ENCODE results near the gene CYTH4.
A peak's percentile ranks its signal among the peaks of the same experiment; 100 is the strongest.

The CYTH4 gene

GRCh38 chr22:37308385-37309200 lies 26.3 kb downstream of the CYTH4 start:
- H3K36me3 Mint-ChIP-seq (ENCODE audit: insufficient read depth): peaks cover 63% of the 10 kb centered on the region
- H3K27me3 Mint-ChIP-seq: no peaks in the 10 kb centered on the region
- DNase-seq (no peak), ATAC-seq (replicated peaks) (no peak)
- peaks cover 75 to 78% of the 10 kb centered on the region in 2 donors for H3K4me1 Mint-ChIP-seq (ENCODE audit: low read depth in 2 of 2)
- H3K27ac Mint-ChIP-seq: peak overlapping the region; percentile 92 to 94
- no peaks in the 10 kb centered on the region for H3K9me3 Mint-ChIP-seq
- H3K4me3 Mint-ChIP-seq: peak overlapping the region; percentile 73 to 83

- peak overlapping the region; percentile 73 to 83 for H3K4me3 Mint-ChIP-seq
- peak; percentile 61 for ATAC-seq (replicated peaks)
- H3K27ac Mint-ChIP-seq: peak overlapping the region; percentile 72 to 87
- peaks cover 60% of the 10 kb centered on the region for H3K36me3 Mint-ChIP-seq (ENCODE audit: insufficient read depth)
- H3K9me3 Mint-ChIP-seq: no peaks in the 10 kb centered on the region
- no peaks in the 10 kb centered on the region for H3K27me3 Mint-ChIP-seq
- peak; percentile 53 to 59 (median 54) for DNase-seq
- peaks cover 74 to 78% of the 10 kb centered on the region in 2 donors for H3K4me1 Mint-ChIP-seq (ENCODE audit: low read depth in 2 of 2)
Measured at GRCh38 chr22:37309211-37310074, 27.1 kb downstream of the CYTH4 start.

- no peaks in the 10 kb centered on the region for H3K9me3 Mint-ChIP-seq
- peaks cover 64% of the 10 kb centered on the region for H3K36me3 Mint-ChIP-seq (ENCODE audit: insufficient read depth)
- H3K4me3 Mint-ChIP-seq: peak overlapping the region; percentile 73 to 83
- no peaks in the 10 kb centered on the region for H3K27me3 Mint-ChIP-seq
- ATAC-seq (replicated peaks): no peak
- H3K27ac Mint-ChIP-seq: peak overlapping the region; percentile 72 to 87
- peaks cover 78 to 83% of the 10 kb centered on the region in 2 donors for H3K4me1 Mint-ChIP-seq (ENCODE audit: low read depth in 2 of 2)
- no peak for DNase-seq
Measured at GRCh38 chr22:37310075-37310606, 27.8 kb downstream of the CYTH4 start.

GRCh38 chr22:37310815-37311595 lies 28.7 kb downstream of the CYTH4 start:
- Mint-ChIP-seq H3K27me3 (no peaks in the 10 kb centered on the region), H3K4me3 (peak overlapping the region in 1 of 2 donors; percentile 19), H3K27ac (peak overlapping the region in 1 of 2 donors; percentile 87), H3K4me1 (ENCODE audit: low read depth in 2 of 2) (peaks cover 73 to 81% of the 10 kb centered on the region in 2 donors), H3K36me3 (ENCODE audit: insufficient read depth) (peaks cover 66% of the 10 kb centered on the region), H3K9me3 (no peaks in the 10 kb centered on the region)
- ATAC-seq (replicated peaks) (no peak), DNase-seq (no peak)

GRCh38 chr22:37311761-37312312 lies 29.5 kb downstream of the CYTH4 start:
- H3K36me3 Mint-ChIP-seq (ENCODE audit: insufficient read depth): peaks cover 63% of the 10 kb centered on the region

GRCh38 chr22:37312549-37313183 lies 30.4 kb downstream of the CYTH4 start:
- H3K9me3 Mint-ChIP-seq: no peaks in the 10 kb centered on the region
- DNase-seq (no peak), ATAC-seq (replicated peaks) (no peak)
- no peaks in the 10 kb centered on the region for H3K27me3 Mint-ChIP-seq
- no peak overlapping the region for H3K4me3 Mint-ChIP-seq
- H3K27ac Mint-ChIP-seq: peak overlapping the region; percentile 83 to 91
- peaks cover 67 to 71% of the 10 kb centered on the region in 2 donors for H3K4me1 Mint-ChIP-seq (ENCODE audit: low read depth in 2 of 2)
- peaks cover 60% of the 10 kb centered on the region for H3K36me3 Mint-ChIP-seq (ENCODE audit: insufficient read depth)

More at GRCh38 chr22:37311761-37312312, 29.5 kb downstream of the CYTH4 start:
- Mint-ChIP-seq H3K27ac (peak overlapping the region; percentile 83 to 91), H3K4me3 (no peak overlapping the region), H3K27me3 (no peaks in the 10 kb centered on the region), H3K9me3 (no peaks in the 10 kb centered on the region), H3K4me1 (ENCODE audit: low read depth in 2 of 2) (peaks cover 71 to 77% of the 10 kb centered on the region in 2 donors)
- ATAC-seq (replicated peaks) (no peak), DNase-seq (no peak)

- Mint-ChIP-seq H3K9me3 (no peaks in the 10 kb centered on the region), H3K36me3 (ENCODE audit: insufficient read depth) (peaks cover 57% of the 10 kb centered on the region), H3K4me3 (peak overlapping the region; percentile 9 to 36), H3K27ac (peak overlapping the region; percentile 84 to 91), H3K27me3 (no peaks in the 10 kb centered on the region), H3K4me1 (ENCODE audit: low read depth in 2 of 2) (peaks cover 57 to 61% of the 10 kb centered on the region in 2 donors)
- DNase-seq (no peak), ATAC-seq (replicated peaks) (no peak)
Measured at GRCh38 chr22:37313376-37314314, 31.3 kb downstream of the CYTH4 start.

- DNase-seq (peak; percentile 18 to 53 (median 48)), ATAC-seq (replicated peaks) (peak; percentile 72)
- peak overlapping the region; percentile 9 to 36 for H3K4me3 Mint-ChIP-seq
- peaks cover 49% of the 10 kb centered on the region for H3K36me3 Mint-ChIP-seq (ENCODE audit: insufficient read depth)
- peaks cover 51 to 54% of the 10 kb centered on the region in 2 donors for H3K4me1 Mint-ChIP-seq (ENCODE audit: low read depth in 2 of 2)
- peak overlapping the region; percentile 84 to 91 for H3K27ac Mint-ChIP-seq
- no peaks in the 10 kb centered on the region for H3K27me3 Mint-ChIP-seq
- H3K9me3 Mint-ChIP-seq: no peaks in the 10 kb centered on the region
Measured at GRCh38 chr22:37314315-37315074, 32.2 kb downstream of the CYTH4 start.

GRCh38 chr22:37316405-37316804 lies 34.1 kb downstream of the CYTH4 start:
- no peaks in the 10 kb centered on the region for H3K9me3 Mint-ChIP-seq
- peaks cover 0 to 16% of the 10 kb centered on the region in 2 donors for H3K27me3 Mint-ChIP-seq
- H3K27ac Mint-ChIP-seq: peak overlapping the region; percentile 65
- H3K4me1 Mint-ChIP-seq (ENCODE audit: low read depth in 2 of 2): peaks cover 36% of the 10 kb centered on the region in 2 donors
- ATAC-seq (replicated peaks): no peak
- no peak overlapping the region for H3K4me3 Mint-ChIP-seq
- DNase-seq: no peak
- H3K36me3 Mint-ChIP-seq (ENCODE audit: insufficient read depth): peaks cover 36% of the 10 kb centered on the region

- Mint-ChIP-seq H3K27ac (peak overlapping the region in 1 of 2 donors; percentile 65), H3K4me1 (ENCODE audit: low read depth in 2 of 2) (peaks cover 36% of the 10 kb centered on the region in 2 donors), H3K9me3 (no peaks in the 10 kb centered on the region), H3K36me3 (ENCODE audit: insufficient read depth) (peaks cover 31% of the 10 kb centered on the region), H3K4me3 (no peak overlapping the region), H3K27me3 (peaks cover 0 to 16% of the 10 kb centered on the region in 2 donors)
- ATAC-seq (replicated peaks) (peak; percentile 63), DNase-seq (peak; percentile 55 to 68 (median 61))
Measured at GRCh38 chr22:37316875-37317371, 34.6 kb downstream of the CYTH4 start.
